Measurements from ENCODE around the gene CLVS2. TPM values are rescaled to one million over a fixed set of nuclear protein-coding genes. Genes with fewer than 3 reads are reported as not detected.

Gene CLVS2
- total RNA-seq, 3 donors from 2014 or later: not detected

GRCh38 chr6:123001540-123001939 lies 5.5 kb downstream of the CLVS2 start:
- no peak for DNase-seq
- no peaks in the 10 kb centered on the region for H3K4me1 Mint-ChIP-seq (ENCODE audit: low read depth)
- H3K36me3 Mint-ChIP-seq (ENCODE audit: insufficient read depth): no peaks in the 10 kb centered on the region
- ATAC-seq: no peak
- H3K9me3 Mint-ChIP-seq: peaks cover 2% of the 10 kb centered on the region
- peaks cover 22% of the 10 kb centered on the region for H3K27me3 Mint-ChIP-seq (ENCODE audit: low read depth)
- no peak overlapping the region for H3K4me3 Mint-ChIP-seq

GRCh38 chr6:123007885-123008284 lies 11.8 kb downstream of the CLVS2 start:
- H3K36me3 Mint-ChIP-seq (ENCODE audit: insufficient read depth): no peaks in the 10 kb centered on the region
- DNase-seq: no peak
- no peak overlapping the region for H3K4me3 Mint-ChIP-seq
- no peaks in the 10 kb centered on the region for H3K27me3 Mint-ChIP-seq (ENCODE audit: low read depth)
- H3K4me1 Mint-ChIP-seq (ENCODE audit: low read depth): no peaks in the 10 kb centered on the region
- ATAC-seq: no peak
- H3K9me3 Mint-ChIP-seq: peaks cover 4% of the 10 kb centered on the region

- no peak for DNase-seq
- no peaks in the 10 kb centered on the region for H3K4me1 Mint-ChIP-seq (ENCODE audit: low read depth)
- no peaks in the 10 kb centered on the region for H3K27me3 Mint-ChIP-seq (ENCODE audit: low read depth)
- no peaks in the 10 kb centered on the region for H3K36me3 Mint-ChIP-seq (ENCODE audit: insufficient read depth)
- peaks cover 4% of the 10 kb centered on the region for H3K9me3 Mint-ChIP-seq
- H3K4me3 Mint-ChIP-seq: no peak overlapping the region
- ATAC-seq: no peak
Observed at GRCh38 chr6:123009059-123009458, 13.0 kb downstream of the CLVS2 start.

DNA sequence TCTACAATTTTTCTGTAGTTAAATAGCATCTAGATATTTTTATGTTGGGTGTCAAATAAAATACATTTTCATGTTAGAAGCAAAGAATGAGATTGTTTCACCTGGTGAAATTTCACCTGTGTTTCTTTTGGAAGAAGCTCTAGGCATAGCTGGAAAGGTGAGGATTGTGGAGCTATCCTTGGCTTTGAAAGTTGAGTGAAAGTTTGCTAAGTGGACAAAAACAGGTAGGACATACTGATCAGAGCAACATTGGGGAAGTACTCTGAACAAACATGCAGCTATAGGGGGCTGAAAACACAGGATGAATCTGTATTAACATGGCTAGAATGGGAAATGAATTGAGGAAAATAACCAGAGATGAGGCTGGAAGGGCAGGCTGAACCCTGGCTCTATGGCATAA lies 18.8 kb downstream of the CLVS2 start:
- no peak overlapping the region for H3K4me3 Mint-ChIP-seq
- H3K9me3 Mint-ChIP-seq: peaks cover 3% of the 10 kb centered on the region
- no peaks in the 10 kb centered on the region for H3K27me3 Mint-ChIP-seq (ENCODE audit: low read depth)
- no peak for ATAC-seq
- H3K36me3 Mint-ChIP-seq (ENCODE audit: insufficient read depth): no peaks in the 10 kb centered on the region
- no peak for DNase-seq
- H3K4me1 Mint-ChIP-seq (ENCODE audit: low read depth): no peaks in the 10 kb centered on the region

DNA sequence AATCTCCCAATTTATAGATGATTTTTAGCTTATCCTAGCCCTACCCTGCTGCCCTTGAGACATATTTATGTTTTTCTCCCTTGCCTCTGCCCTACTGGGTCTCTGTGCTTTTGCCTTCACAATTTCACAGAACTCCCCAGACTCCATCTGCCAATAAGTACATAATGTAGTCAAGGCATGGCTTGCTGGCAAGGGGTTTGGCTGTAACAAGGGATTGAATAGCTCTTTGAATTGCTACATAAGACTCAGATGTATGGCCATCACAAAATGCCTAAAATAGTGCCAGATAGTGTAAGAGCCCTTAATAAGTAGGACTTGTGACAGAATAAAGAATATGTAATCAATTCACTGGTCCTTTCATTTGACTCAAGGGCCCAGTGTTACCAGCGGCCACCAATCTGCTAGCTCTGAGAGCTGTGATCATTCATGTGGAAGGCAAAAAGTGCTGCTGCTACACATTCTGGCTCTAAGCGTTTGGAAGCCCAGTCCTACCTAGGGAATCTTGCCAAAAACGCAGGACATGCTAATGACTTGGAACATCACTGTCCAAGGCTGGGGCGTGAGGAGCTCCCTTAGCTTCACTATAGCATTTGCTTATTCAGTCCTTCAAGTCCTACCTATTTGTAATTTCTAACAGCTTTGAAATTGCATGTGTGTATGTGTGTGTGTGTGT lies 20.5 kb downstream of the CLVS2 start:
- Mint-ChIP-seq H3K4me1 (ENCODE audit: low read depth) (no peaks in the 10 kb centered on the region), H3K4me3 (no peak overlapping the region), H3K27me3 (ENCODE audit: low read depth) (no peaks in the 10 kb centered on the region), H3K36me3 (ENCODE audit: insufficient read depth) (no peaks in the 10 kb centered on the region), H3K9me3 (peaks cover 3% of the 10 kb centered on the region)
- ATAC-seq: no peak
- DNase-seq: no peak

GRCh38 chr6:123017104-123017682 lies 21.2 kb downstream of the CLVS2 start:
- no peak for ATAC-seq
- no peak overlapping the region for H3K4me3 Mint-ChIP-seq
- H3K36me3 Mint-ChIP-seq (ENCODE audit: insufficient read depth): no peaks in the 10 kb centered on the region
- no peak for DNase-seq
- peaks cover 3% of the 10 kb centered on the region for H3K9me3 Mint-ChIP-seq
- H3K4me1 Mint-ChIP-seq (ENCODE audit: low read depth): no peaks in the 10 kb centered on the region
- H3K27me3 Mint-ChIP-seq (ENCODE audit: low read depth): no peaks in the 10 kb centered on the region

GRCh38 chr6:123022975-123023374 lies 26.9 kb downstream of the CLVS2 start:
- Mint-ChIP-seq H3K4me3 (no peak overlapping the region), H3K36me3 (ENCODE audit: insufficient read depth) (no peaks in the 10 kb centered on the region), H3K9me3 (peaks cover 9% of the 10 kb centered on the region), H3K27me3 (ENCODE audit: low read depth) (no peaks in the 10 kb centered on the region), H3K4me1 (ENCODE audit: low read depth) (no peaks in the 10 kb centered on the region)
- DNase-seq (no peak), ATAC-seq (no peak)

GRCh38 chr6:123024976-123025375 lies 28.9 kb downstream of the CLVS2 start:
- ATAC-seq: no peak
- no peaks in the 10 kb centered on the region for H3K4me1 Mint-ChIP-seq (ENCODE audit: low read depth)
- no peaks in the 10 kb centered on the region for H3K27me3 Mint-ChIP-seq (ENCODE audit: low read depth)
- H3K4me3 Mint-ChIP-seq: no peak overlapping the region
- no peaks in the 10 kb centered on the region for H3K36me3 Mint-ChIP-seq (ENCODE audit: insufficient read depth)
- peaks cover 12% of the 10 kb centered on the region for H3K9me3 Mint-ChIP-seq
- no peak for DNase-seq

- Mint-ChIP-seq H3K4me1 (ENCODE audit: low read depth) (no peaks in the 10 kb centered on the region), H3K36me3 (ENCODE audit: insufficient read depth) (no peaks in the 10 kb centered on the region), H3K4me3 (no peak overlapping the region), H3K27me3 (ENCODE audit: low read depth) (no peaks in the 10 kb centered on the region), H3K9me3 (peaks cover 12% of the 10 kb centered on the region)
- no peak for ATAC-seq
- DNase-seq: no peak
Observed at GRCh38 chr6:123027408-123027807, 31.4 kb downstream of the CLVS2 start.

GRCh38 chr6:123028263-123028662 lies 32.2 kb downstream of the CLVS2 start:
- Mint-ChIP-seq H3K36me3 (ENCODE audit: insufficient read depth) (no peaks in the 10 kb centered on the region), H3K4me1 (ENCODE audit: low read depth) (no peaks in the 10 kb centered on the region), H3K4me3 (no peak overlapping the region), H3K27me3 (ENCODE audit: low read depth) (no peaks in the 10 kb centered on the region), H3K9me3 (peaks cover 12% of the 10 kb centered on the region)
- DNase-seq (no peak), ATAC-seq (no peak)

- no peak for DNase-seq
- no peak for ATAC-seq
- Mint-ChIP-seq H3K9me3 (peaks cover 8% of the 10 kb centered on the region), H3K4me1 (ENCODE audit: low read depth) (no peaks in the 10 kb centered on the region), H3K36me3 (ENCODE audit: insufficient read depth) (no peaks in the 10 kb centered on the region), H3K27me3 (ENCODE audit: low read depth) (no peaks in the 10 kb centered on the region), H3K4me3 (no peak overlapping the region)
Observed at GRCh38 chr6:123030282-123030681, 34.2 kb downstream of the CLVS2 start.

DNA sequence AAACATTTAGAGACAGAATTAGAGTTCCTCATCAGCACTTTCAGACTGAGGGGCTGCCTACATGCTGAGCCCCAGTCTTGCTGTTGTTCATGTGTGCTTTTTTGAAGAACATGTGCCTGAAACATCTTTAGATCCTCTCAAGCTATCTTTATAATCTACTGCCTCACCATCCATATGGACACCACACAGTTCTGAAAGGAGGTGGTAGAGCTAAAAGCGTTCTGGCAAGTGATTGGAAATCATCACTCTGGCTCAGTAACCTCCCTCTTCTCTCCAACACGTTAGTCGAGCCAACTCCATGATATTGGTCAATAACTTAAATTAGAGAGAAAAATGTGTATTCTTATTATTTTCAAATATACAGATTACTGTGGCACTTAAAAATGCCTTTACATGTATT lies 40.6 kb downstream of the CLVS2 start:
- no peaks in the 10 kb centered on the region for H3K9me3 Mint-ChIP-seq
- H3K27me3 Mint-ChIP-seq (ENCODE audit: low read depth): no peaks in the 10 kb centered on the region
- ATAC-seq: no peak
- H3K4me3 Mint-ChIP-seq: no peak overlapping the region
- DNase-seq: no peak
- H3K36me3 Mint-ChIP-seq (ENCODE audit: insufficient read depth): no peaks in the 10 kb centered on the region
- no peaks in the 10 kb centered on the region for H3K4me1 Mint-ChIP-seq (ENCODE audit: low read depth)

- Mint-ChIP-seq H3K27me3 (ENCODE audit: low read depth) (no peaks in the 10 kb centered on the region), H3K36me3 (ENCODE audit: insufficient read depth) (no peaks in the 10 kb centered on the region), H3K4me3 (no peak overlapping the region), H3K4me1 (ENCODE audit: low read depth) (no peaks in the 10 kb centered on the region), H3K9me3 (no peaks in the 10 kb centered on the region)
- no peak for ATAC-seq
- DNase-seq: no peak
Observed at GRCh38 chr6:123039431-123039830, 43.4 kb downstream of the CLVS2 start.

DNA sequence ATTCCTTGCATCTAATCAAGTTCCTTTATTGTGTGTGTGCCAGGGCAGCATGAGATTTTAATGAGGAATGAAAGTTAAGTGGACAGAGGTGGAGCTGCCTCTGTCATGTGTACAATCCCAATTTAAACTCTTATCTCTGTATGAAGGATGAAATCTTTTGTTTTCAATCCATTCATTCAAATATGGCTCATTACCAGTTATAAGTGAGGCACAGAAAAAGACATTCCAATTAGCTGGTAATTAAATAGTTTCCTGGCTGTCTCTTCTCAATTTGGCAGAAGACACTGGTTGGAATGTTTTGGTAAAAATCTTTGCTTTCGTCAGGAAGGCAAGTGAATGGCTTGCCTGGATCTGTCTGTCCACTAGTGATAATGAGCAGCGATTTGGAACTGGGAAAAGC lies 46.4 kb downstream of the CLVS2 start:
- no peak for DNase-seq
- no peaks in the 10 kb centered on the region for H3K27me3 Mint-ChIP-seq (ENCODE audit: low read depth)
- no peaks in the 10 kb centered on the region for H3K9me3 Mint-ChIP-seq
- H3K4me1 Mint-ChIP-seq (ENCODE audit: low read depth): no peaks in the 10 kb centered on the region
- no peaks in the 10 kb centered on the region for H3K36me3 Mint-ChIP-seq (ENCODE audit: insufficient read depth)
- no peak overlapping the region for H3K4me3 Mint-ChIP-seq
- ATAC-seq: no peak

DNA sequence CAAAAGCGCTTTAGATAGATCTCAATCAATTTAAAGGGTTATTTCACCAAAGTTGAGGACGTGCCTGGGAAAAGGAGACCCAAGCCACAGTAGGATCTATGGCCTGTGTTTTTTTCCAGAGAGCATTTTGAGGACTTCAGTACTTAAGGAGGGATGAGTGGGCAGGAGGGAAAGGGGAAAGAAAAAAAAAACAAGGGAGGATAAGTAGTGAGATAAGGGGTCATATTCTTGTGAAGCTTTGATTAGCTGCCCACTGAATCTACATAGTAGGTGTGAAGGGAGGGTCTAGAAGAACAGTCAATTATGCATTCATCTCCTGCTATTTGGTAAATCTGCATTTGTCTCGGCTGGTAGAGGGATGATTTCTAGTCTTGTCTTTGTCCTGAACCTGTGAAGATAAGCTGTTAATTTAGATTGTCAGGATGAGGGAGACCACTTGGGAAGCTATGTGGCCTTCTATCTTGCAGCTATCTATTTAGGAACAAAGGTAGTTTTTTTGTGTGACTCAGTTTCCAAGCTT lies 48.4 kb downstream of the CLVS2 start:
- ATAC-seq (no peak), DNase-seq (no peak)
- Mint-ChIP-seq H3K4me1 (ENCODE audit: low read depth) (no peaks in the 10 kb centered on the region), H3K36me3 (ENCODE audit: insufficient read depth) (no peaks in the 10 kb centered on the region), H3K27me3 (ENCODE audit: low read depth) (no peaks in the 10 kb centered on the region), H3K4me3 (no peak overlapping the region), H3K9me3 (peaks cover 3% of the 10 kb centered on the region)
